Kidney (tissue), 14 donors: ENCODE data around the gene SUMO3. TPM values are rescaled to one million over a fixed set of nuclear protein-coding genes. Genes with fewer than 3 reads are reported as not detected.

Experiments used
- DNase-seq, 5 donors: peaks; one replicate each; pipeline ENCODE4 v3.0.0-alpha.2; 2013 to 2020
- FAIRE-seq: peaks from 2 replicates; lab custom pipeline; 2012; peaks lifted over from hg19 to GRCh38; lab: Jason Lieb, UNC
- H3K27ac ChIP-seq, 2 donors: one replicate each; pipeline ENCODE4 v1.7.0; 2013; ENCODE audit warnings: low read depth in 2 of 2, low read length in 2 of 2, inconsistent platforms in 1 of 2
- H3K27me3 ChIP-seq: one replicate; pipeline ENCODE4 v1.7.1; 2013; ENCODE audit warnings: low read length, inconsistent platforms; ENCODE audit not compliant: control insufficient read depth, insufficient read depth
- H3K36me3 ChIP-seq, 3 donors: one replicate each; pipeline versions ENCODE4 v1.7.0 to v1.7.1; 2013; ENCODE audit warnings: low read length in 3 of 3, control low read depth in 1 of 3, inconsistent platforms in 1 of 3; ENCODE audit not compliant: insufficient read depth in 3 of 3, control insufficient read depth in 2 of 3
- H3K4me1 ChIP-seq, 3 donors: one replicate each; pipeline versions ENCODE4 v1.7.0 to v1.7.1; 2013; ENCODE audit warnings: low read length in 3 of 3, inconsistent platforms in 1 of 3, low read depth in 1 of 3; ENCODE audit not compliant: control insufficient read depth in 2 of 3, insufficient read depth in 2 of 3
- H3K4me3 ChIP-seq, 3 donors: one replicate each; pipeline versions ENCODE4 v1.7.0 to v1.8.1; 2013; ENCODE audit warnings: low read length in 3 of 3, control low read depth in 1 of 3, inconsistent platforms in 1 of 3
- H3K9ac ChIP-seq, 3 donors: one replicate each; pipeline versions ENCODE4 v1.7.0 to v1.7.1; 2013; ENCODE audit warnings: low read length in 3 of 3, control low read depth in 1 of 3, inconsistent platforms in 1 of 3
- H3K9me3 ChIP-seq, 3 donors: one replicate each; pipeline versions ENCODE4 v1.7.0 to v1.7.1; 2013; ENCODE audit warnings: low read length in 3 of 3, control low read depth in 1 of 3, inconsistent platforms in 1 of 3; ENCODE audit not compliant: control insufficient read depth in 2 of 3, insufficient read depth in 1 of 3
- intact Hi-C: fragments of 100-400 bp; cut with DNase I; formaldehyde crosslinking; loops from one replicate; pipeline ENCODE4 v1.11.1; 2022
- polyA plus RNA-seq: library from polyadenylated mRNA; stranded (reverse); fragments of 350-450 nt; fragmentation: Illumina TruSeq; extraction: RNeasy Lipid Tissue Mini Kit (QIAGEN cat#74804); gene quantifications from one replicate; pipeline ENCODE4 v1.2.3, GENCODE V29; 2014; ENCODE audit warnings: low read depth, low replicate concordance; ENCODE audit not compliant: insufficient read depth
- total RNA-seq: library from RNA; stranded (reverse); fragmentation: NEBNext Ultra II Directional; extraction: Animal tissue kit (Norgen Biotek cat#: 25700); gene quantifications from one replicate; pipeline ENCODE4 v1.2.1, GENCODE V29; 2021
- TF ChIP-seq, protein P1 (sequence below): IDR thresholded peaks from 3 replicates; pipeline ENCODE4 v1.5.1; 2012; ENCODE audit warnings: mild to moderate bottlenecking, moderate library complexity, borderline replicate concordance; ENCODE audit not compliant: insufficient read depth; ENCODE audit errors: extremely low read depth
- donor health status: control.
- donor health status: control.
- donor health status: control.
- donor health status: control.
- donor health status: control.
- donor health status: DM: yes; HTN: yes; CAD: no.
- donor health status: Normal renal cell carcinoma (clear cell type).

SUMO3 gene
- total and polyA plus RNA-seq, 2 donors from 2014 or later, result 88.6 to 89.9 TPM

GRCh38 chr21:44823179-44823660 is 5.4 kb upstream of the SUMO3 start:
- no peak for FAIRE-seq
- H3K27ac ChIP-seq, result no peak overlapping the region
- no peak overlapping the region for H3K4me3 ChIP-seq
- no peak for DNase-seq
- H3K9me3 ChIP-seq, result peaks cover 0 to 15% (median 0%) of the 10 kb centered on the region in 3 donors
- no peaks in the 10 kb centered on the region for H3K36me3 ChIP-seq
- TF ChIP-seq, protein P1, sequence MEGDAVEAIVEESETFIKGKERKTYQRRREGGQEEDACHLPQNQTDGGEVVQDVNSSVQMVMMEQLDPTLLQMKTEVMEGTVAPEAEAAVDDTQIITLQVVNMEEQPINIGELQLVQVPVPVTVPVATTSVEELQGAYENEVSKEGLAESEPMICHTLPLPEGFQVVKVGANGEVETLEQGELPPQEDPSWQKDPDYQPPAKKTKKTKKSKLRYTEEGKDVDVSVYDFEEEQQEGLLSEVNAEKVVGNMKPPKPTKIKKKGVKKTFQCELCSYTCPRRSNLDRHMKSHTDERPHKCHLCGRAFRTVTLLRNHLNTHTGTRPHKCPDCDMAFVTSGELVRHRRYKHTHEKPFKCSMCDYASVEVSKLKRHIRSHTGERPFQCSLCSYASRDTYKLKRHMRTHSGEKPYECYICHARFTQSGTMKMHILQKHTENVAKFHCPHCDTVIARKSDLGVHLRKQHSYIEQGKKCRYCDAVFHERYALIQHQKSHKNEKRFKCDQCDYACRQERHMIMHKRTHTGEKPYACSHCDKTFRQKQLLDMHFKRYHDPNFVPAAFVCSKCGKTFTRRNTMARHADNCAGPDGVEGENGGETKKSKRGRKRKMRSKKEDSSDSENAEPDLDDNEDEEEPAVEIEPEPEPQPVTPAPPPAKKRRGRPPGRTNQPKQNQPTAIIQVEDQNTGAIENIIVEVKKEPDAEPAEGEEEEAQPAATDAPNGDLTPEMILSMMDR, result no peak
- H3K4me1 ChIP-seq, result peaks cover 0 to 2% (median 0%) of the 10 kb centered on the region in 3 donors
- no peak overlapping the region for H3K9ac ChIP-seq
- intact Hi-C loops, result no loop called here
- H3K27me3 ChIP-seq, result no peaks in the 10 kb centered on the region

GRCh38 chr21:44822484-44823178 is 4.8 kb upstream of the SUMO3 start:
- no peak for FAIRE-seq

GRCh38 chr21:44820851-44821250 is 3.0 kb upstream of the SUMO3 start:
- intact Hi-C loops, result no loop called here
- no peak overlapping the region for H3K4me3 ChIP-seq
- H3K9ac ChIP-seq, result no peak overlapping the region
- H3K27ac ChIP-seq, result no peak overlapping the region
- no peaks in the 10 kb centered on the region for H3K36me3 ChIP-seq
- DNase-seq (no peak), FAIRE-seq (no peak)
- H3K4me1 ChIP-seq, result peaks cover 0 to 9% (median 0%) of the 10 kb centered on the region in 3 donors
- H3K27me3 ChIP-seq, result no peaks in the 10 kb centered on the region
- TF ChIP-seq, protein P1, result no peak
- peaks cover 0 to 13% (median 0%) of the 10 kb centered on the region in 3 donors for H3K9me3 ChIP-seq

More at GRCh38 chr21:44822484-44823178, 4.8 kb upstream of the SUMO3 start:
- Histone ChIP-seq H3K27me3 (no peaks in the 10 kb centered on the region), H3K9me3 (peaks cover 0 to 13% (median 0%) of the 10 kb centered on the region in 3 donors), H3K9ac (no peak overlapping the region), H3K4me3 (no peak overlapping the region), H3K27ac (no peak overlapping the region), H3K36me3 (no peaks in the 10 kb centered on the region), H3K4me1 (peaks cover 0 to 2% (median 0%) of the 10 kb centered on the region in 3 donors)
- intact Hi-C loops, result no loop called here
- TF ChIP-seq, protein P1, result no peak
- DNase-seq, result no peak
